Esophagus (tissue), 2 donors: ENCODE results near the gene CLASP1. TPM values are rescaled to one million over a fixed set of nuclear protein-coding genes. Genes with fewer than 3 reads are reported as not detected.

ENCODE experiments used
- H3K27ac ChIP-seq, 2 donors: one replicate each; pipeline ENCODE4 v1.5.1; 2013; ENCODE audit warnings: low read depth in 2 of 2, mild to moderate bottlenecking in 2 of 2, inconsistent platforms in 1 of 2, low read length in 1 of 2, moderate library complexity in 1 of 2
- H3K27me3 ChIP-seq, 2 donors: one replicate each; pipeline ENCODE4 v1.6.1; 2013; ENCODE audit warnings: low read length in 2 of 2, control low read depth in 1 of 2, mild to moderate bottlenecking in 1 of 2; ENCODE audit not compliant: insufficient read depth in 2 of 2, control insufficient read depth in 1 of 2
- H3K36me3 ChIP-seq, 2 donors: one replicate each; pipeline ENCODE4 v1.6.1; 2013; ENCODE audit warnings: low read length in 1 of 2; ENCODE audit not compliant: control insufficient read depth in 2 of 2, insufficient read depth in 2 of 2
- H3K4me1 ChIP-seq, 2 donors: one replicate each; pipeline ENCODE4 v1.6.1; 2013; ENCODE audit warnings: low read length in 1 of 2; ENCODE audit not compliant: control insufficient read depth in 2 of 2, insufficient read depth in 2 of 2
- H3K4me3 ChIP-seq, 2 donors: one replicate each; pipeline ENCODE4 v1.5.1; 2013; ENCODE audit warnings: low read length in 2 of 2, mild to moderate bottlenecking in 2 of 2, low read depth in 1 of 2, moderate library complexity in 1 of 2
- H3K9me3 ChIP-seq, 2 donors: one replicate each; pipeline ENCODE4 v1.6.1; 2013; ENCODE audit warnings: mild to moderate bottlenecking in 2 of 2, low read depth in 1 of 2, low read length in 1 of 2, moderate library complexity in 1 of 2; ENCODE audit not compliant: control insufficient read depth in 2 of 2, insufficient read depth in 1 of 2
- WGBS, 2 donors: extraction: QIAGEN DNeasy Blood & Tissue Kit; methylation state at CpG; one replicate each; pipeline ENCODE4 v1.1.7; 2013; 5-methylcytosine and 5-hydroxymethylcytosine counted together
- polyA plus RNA-seq, 2 donors: library from polyadenylated mRNA; stranded (reverse); fragments of 200-250 nt; gene quantifications; one replicate each; pipeline ENCODE4 v1.2.3, GENCODE V29; 2013
- donor health status: healthy with polysubstance abuse.
- donor health status: Bipolar disorder and iron deficiency.

Gene CLASP1
- polyA plus RNA-seq, 2 donors = 9.1 to 9.8 TPM

- Histone ChIP-seq H3K4me3 (no peak overlapping the region), H3K27ac (no peak overlapping the region), H3K4me1 (peaks cover 2 to 10% of the 10 kb centered on the region in 2 donors), H3K9me3 (no peaks in the 10 kb centered on the region), H3K36me3 (peaks cover 14 to 26% of the 10 kb centered on the region in 2 donors), H3K27me3 (no peaks in the 10 kb centered on the region)
- 88 to 89% methylated on average over 9 of the region's 9 CpGs for WGBS, 2 donors
Measured at GRCh38 chr2:121359716-121360565, 289.3 kb downstream of the CLASP1 start.

- Histone ChIP-seq H3K4me1 (peaks cover 2 to 10% of the 10 kb centered on the region in 2 donors), H3K27ac (no peak overlapping the region), H3K9me3 (no peaks in the 10 kb centered on the region), H3K36me3 (peaks cover 13 to 30% of the 10 kb centered on the region in 2 donors), H3K4me3 (no peak overlapping the region), H3K27me3 (no peaks in the 10 kb centered on the region)
- WGBS, 2 donors = 90 to 97% methylated on average over 1 of the region's 1 CpG
Measured at GRCh38 chr2:121359170-121359569, 290.1 kb downstream of the CLASP1 start.

GRCh38 chr2:121358291-121358690, 291.0 kb downstream of the CLASP1 start:
- H3K9me3 ChIP-seq = no peaks in the 10 kb centered on the region
- peaks cover 0 to 5% of the 10 kb centered on the region in 2 donors for H3K4me1 ChIP-seq
- H3K27me3 ChIP-seq = no peaks in the 10 kb centered on the region
- no peak overlapping the region for H3K27ac ChIP-seq
- WGBS, 2 donors = 96 to 98% methylated on average over 2 of the region's 2 CpGs
- peaks cover 13 to 34% of the 10 kb centered on the region in 2 donors for H3K36me3 ChIP-seq
- no peak overlapping the region for H3K4me3 ChIP-seq

GRCh38 chr2:121356058-121356640, 293.1 kb downstream of the CLASP1 start:
- Histone ChIP-seq H3K4me1 (no peaks in the 10 kb centered on the region), H3K4me3 (no peak overlapping the region), H3K27me3 (no peaks in the 10 kb centered on the region), H3K36me3 (peaks cover 16 to 33% of the 10 kb centered on the region in 2 donors), H3K9me3 (no peaks in the 10 kb centered on the region), H3K27ac (no peak overlapping the region)
- 33 to 34% methylated on average over 9 of the region's 9 CpGs for WGBS, 2 donors

- Histone ChIP-seq H3K36me3 (peaks cover 17 to 36% of the 10 kb centered on the region in 2 donors), H3K4me1 (no peaks in the 10 kb centered on the region)
- 18 to 42% methylated on average over 1 of the region's 1 CpG for WGBS, 2 donors
Measured at GRCh38 chr2:121355488-121355887, 293.8 kb downstream of the CLASP1 start.

GRCh38 chr2:121351521-121352318, 297.5 kb downstream of the CLASP1 start:
- H3K36me3 ChIP-seq = peaks cover 32 to 49% of the 10 kb centered on the region in 2 donors
- H3K9me3 ChIP-seq = no peaks in the 10 kb centered on the region
- H3K27me3 ChIP-seq = no peaks in the 10 kb centered on the region
- H3K27ac ChIP-seq = no peak overlapping the region
- 91 to 92% methylated on average over 17 of the region's 17 CpGs for WGBS, 2 donors
- no peak overlapping the region for H3K4me3 ChIP-seq
- no peaks in the 10 kb centered on the region for H3K4me1 ChIP-seq

More at GRCh38 chr2:121355488-121355887, 293.8 kb downstream of the CLASP1 start:
- no peak overlapping the region for H3K4me3 ChIP-seq
- H3K27ac ChIP-seq = no peak overlapping the region
- no peaks in the 10 kb centered on the region for H3K27me3 ChIP-seq
- no peaks in the 10 kb centered on the region for H3K9me3 ChIP-seq

GRCh38 chr2:121350890-121351289, 298.4 kb downstream of the CLASP1 start:
- Histone ChIP-seq H3K9me3 (no peaks in the 10 kb centered on the region), H3K36me3 (peaks cover 31 to 54% of the 10 kb centered on the region in 2 donors), H3K4me1 (no peaks in the 10 kb centered on the region), H3K27me3 (no peaks in the 10 kb centered on the region), H3K4me3 (no peak overlapping the region), H3K27ac (no peak overlapping the region)
- WGBS, 2 donors = 84% methylated on average over 6 of the region's 6 CpGs

GRCh38 chr2:121350402-121350775, 298.9 kb downstream of the CLASP1 start:
- Histone ChIP-seq H3K27ac (no peak overlapping the region), H3K4me1 (no peaks in the 10 kb centered on the region), H3K9me3 (no peaks in the 10 kb centered on the region), H3K36me3 (peaks cover 31 to 59% of the 10 kb centered on the region in 2 donors), H3K4me3 (no peak overlapping the region), H3K27me3 (no peaks in the 10 kb centered on the region)
- 88 to 92% methylated on average over 4 of the region's 4 CpGs for WGBS, 2 donors

GRCh38 chr2:121349721-121350401, 299.4 kb downstream of the CLASP1 start:
- no peaks in the 10 kb centered on the region for H3K9me3 ChIP-seq
- 96 to 97% methylated on average over 4 of the region's 4 CpGs for WGBS, 2 donors
- H3K27ac ChIP-seq = no peak overlapping the region
- H3K4me1 ChIP-seq = no peaks in the 10 kb centered on the region
- no peaks in the 10 kb centered on the region for H3K27me3 ChIP-seq
- no peak overlapping the region for H3K4me3 ChIP-seq
- H3K36me3 ChIP-seq = peaks cover 31 to 58% of the 10 kb centered on the region in 2 donors
